Measurements from ENCODE around the gene THEMIS. TPM values are rescaled to one million over a fixed set of nuclear protein-coding genes. Genes with fewer than 3 reads are reported as not detected.
"Not testable (repeated sequence)": the region's sequence is repeated elsewhere in the genome, so short reads cannot be mapped to it uniquely, and the experiment has no call there.

THEMIS gene
- polyA plus RNA-seq, 1 donor: 0.73 TPM

GRCh38 chr6:127695108-127695507 lies 205.8 kb downstream of the THEMIS start:
- Histone ChIP-seq H3K9me3 (ENCODE audit: control insufficient read depth, low read depth, low read length) (no peaks in the 10 kb centered on the region), H3K4me1 (ENCODE audit: control insufficient read depth, insufficient read depth, low read length) (no peaks in the 10 kb centered on the region), H3K4me3 (ENCODE audit: low read length) (no peak overlapping the region), H3K27ac (ENCODE audit: low read length) (no peak overlapping the region), H3K36me3 (ENCODE audit: control insufficient read depth, insufficient read depth, low read length) (no peaks in the 10 kb centered on the region), H3K27me3 (ENCODE audit: control insufficient read depth, insufficient read depth, low read length) (no peaks in the 10 kb centered on the region)
- no peak for DNase-seq

GRCh38 chr6:127691146-127691545 lies 209.7 kb downstream of the THEMIS start:
- Histone ChIP-seq H3K9me3 (ENCODE audit: control insufficient read depth, low read depth, low read length) (no peaks in the 10 kb centered on the region), H3K4me3 (ENCODE audit: low read length) (no peak overlapping the region), H3K27ac (ENCODE audit: low read length) (no peak overlapping the region), H3K4me1 (ENCODE audit: control insufficient read depth, insufficient read depth, low read length) (no peaks in the 10 kb centered on the region), H3K36me3 (ENCODE audit: control insufficient read depth, insufficient read depth, low read length) (no peaks in the 10 kb centered on the region), H3K27me3 (ENCODE audit: control insufficient read depth, insufficient read depth, low read length) (no peaks in the 10 kb centered on the region)
- no peak for DNase-seq

GRCh38 chr6:127690588-127690987 lies 210.3 kb downstream of the THEMIS start:
- no peak overlapping the region for H3K4me3 ChIP-seq (ENCODE audit: low read length)
- no peaks in the 10 kb centered on the region for H3K27me3 ChIP-seq (ENCODE audit: control insufficient read depth, insufficient read depth, low read length)
- H3K9me3 ChIP-seq (ENCODE audit: control insufficient read depth, low read depth, low read length): no peaks in the 10 kb centered on the region
- H3K36me3 ChIP-seq (ENCODE audit: control insufficient read depth, insufficient read depth, low read length): no peaks in the 10 kb centered on the region
- H3K27ac ChIP-seq (ENCODE audit: low read length): no peak overlapping the region
- no peak for DNase-seq
- H3K4me1 ChIP-seq (ENCODE audit: control insufficient read depth, insufficient read depth, low read length): no peaks in the 10 kb centered on the region

GRCh38 chr6:127690092-127690491 lies 210.8 kb downstream of the THEMIS start:
- H3K4me1 ChIP-seq (ENCODE audit: control insufficient read depth, insufficient read depth, low read length): no peaks in the 10 kb centered on the region
- H3K36me3 ChIP-seq (ENCODE audit: control insufficient read depth, insufficient read depth, low read length): no peaks in the 10 kb centered on the region
- no peak overlapping the region for H3K27ac ChIP-seq (ENCODE audit: low read length)
- no peak for DNase-seq
- no peaks in the 10 kb centered on the region for H3K27me3 ChIP-seq (ENCODE audit: control insufficient read depth, insufficient read depth, low read length)
- no peaks in the 10 kb centered on the region for H3K9me3 ChIP-seq (ENCODE audit: control insufficient read depth, low read depth, low read length)
- H3K4me3 ChIP-seq (ENCODE audit: low read length): no peak overlapping the region

GRCh38 chr6:127687490-127687889 lies 213.4 kb downstream of the THEMIS start:
- not testable (repeated sequence) for H3K36me3 ChIP-seq (ENCODE audit: control insufficient read depth, insufficient read depth, low read length); H3K27ac ChIP-seq (ENCODE audit: low read length); H3K4me3 ChIP-seq (ENCODE audit: low read length); H3K4me1 ChIP-seq (ENCODE audit: control insufficient read depth, insufficient read depth, low read length); DNase-seq; H3K27me3 ChIP-seq (ENCODE audit: control insufficient read depth, insufficient read depth, low read length); H3K9me3 ChIP-seq (ENCODE audit: control insufficient read depth, low read depth, low read length)
- WGBS (ENCODE audit: insufficient coverage, low lambda C conversion rate): 100% methylated on average over 1 of the region's 3 CpGs

GRCh38 chr6:127686084-127686483 lies 214.8 kb downstream of the THEMIS start:
- H3K27ac ChIP-seq (ENCODE audit: low read length): no peak overlapping the region
- no peaks in the 10 kb centered on the region for H3K9me3 ChIP-seq (ENCODE audit: control insufficient read depth, low read depth, low read length)
- no peaks in the 10 kb centered on the region for H3K4me1 ChIP-seq (ENCODE audit: control insufficient read depth, insufficient read depth, low read length)
- DNase-seq: no peak
- no peak overlapping the region for H3K4me3 ChIP-seq (ENCODE audit: low read length)
- no peaks in the 10 kb centered on the region for H3K27me3 ChIP-seq (ENCODE audit: control insufficient read depth, insufficient read depth, low read length)
- no peaks in the 10 kb centered on the region for H3K36me3 ChIP-seq (ENCODE audit: control insufficient read depth, insufficient read depth, low read length)

- H3K9me3 ChIP-seq (ENCODE audit: control insufficient read depth, low read depth, low read length): no peaks in the 10 kb centered on the region
- no peak for DNase-seq
- no peak overlapping the region for H3K27ac ChIP-seq (ENCODE audit: low read length)
- no peaks in the 10 kb centered on the region for H3K36me3 ChIP-seq (ENCODE audit: control insufficient read depth, insufficient read depth, low read length)
- no CpG with 5 or more reads among the region's 1 CpG for WGBS (ENCODE audit: insufficient coverage, low lambda C conversion rate)
- H3K4me3 ChIP-seq (ENCODE audit: low read length): no peak overlapping the region
- H3K4me1 ChIP-seq (ENCODE audit: control insufficient read depth, insufficient read depth, low read length): no peaks in the 10 kb centered on the region
- no peaks in the 10 kb centered on the region for H3K27me3 ChIP-seq (ENCODE audit: control insufficient read depth, insufficient read depth, low read length)
Observed at GRCh38 chr6:127684501-127684900, 216.4 kb downstream of the THEMIS start.
